BLaER1 (cell line): Measurements from ENCODE around the gene MAN2B1.
"Not testable (repeated sequence)": the region's sequence is repeated elsewhere in the genome, so short reads cannot be mapped to it uniquely, and the experiment has no call there.

Source experiments
- H3K27ac ChIP-seq: shearing (Covaris generic); formaldehyde crosslinking; 2 replicates; pipeline ENCODE4 v1.8.1; 2022
- H3K27me3 ChIP-seq: shearing (Covaris generic); formaldehyde crosslinking; 2 replicates; pipeline ENCODE4 v1.8.1; 2022
- H3K36me3 ChIP-seq: shearing (Covaris generic); formaldehyde crosslinking; 2 replicates; pipeline ENCODE4 v1.8.1; 2022
- H3K4me1 ChIP-seq: shearing (Covaris generic); formaldehyde crosslinking; 2 replicates; pipeline ENCODE4 v1.8.1; 2022
- H3K4me2 ChIP-seq: shearing (Covaris generic); formaldehyde crosslinking; 2 replicates; pipeline ENCODE4 v1.8.1; 2022
- H3K4me3 ChIP-seq: shearing (Covaris generic); formaldehyde crosslinking; 2 replicates; pipeline ENCODE4 v1.8.1; 2022
- H3K9ac ChIP-seq: shearing (Covaris generic); formaldehyde crosslinking; 2 replicates; pipeline ENCODE4 v1.8.1; 2022
- H3K9me3 ChIP-seq: shearing (Covaris generic); formaldehyde crosslinking; 2 replicates; pipeline ENCODE4 v1.8.1; 2022
- H4K20me1 ChIP-seq: shearing (Covaris generic); formaldehyde crosslinking; 2 replicates; pipeline ENCODE4 v1.8.1; 2022
- Cebpa-rat ChIP-seq: shearing (Covaris generic); IDR thresholded peaks from 2 replicates; pipeline ENCODE4 v1.8.1; 2022

MAN2B1 gene

GRCh38 chr19:12689581-12690216 is 23.2 kb upstream of the MAN2B1 start:
- no peaks in the 10 kb centered on the region for H3K9me3 ChIP-seq
- H3K9ac ChIP-seq: peak overlapping the region; percentile 82

GRCh38 chr19:12689012-12689411 is 22.5 kb upstream of the MAN2B1 start:
- H3K9ac ChIP-seq: peak overlapping the region; percentile 82
- no peaks in the 10 kb centered on the region for H3K9me3 ChIP-seq
- no peaks in the 10 kb centered on the region for H4K20me1 ChIP-seq
- peaks cover 66% of the 10 kb centered on the region for H3K4me1 ChIP-seq
- H3K4me2 ChIP-seq: peak overlapping the region; percentile 98
- no peaks in the 10 kb centered on the region for H3K27me3 ChIP-seq
- H3K4me3 ChIP-seq: peak overlapping the region; percentile 74
- H3K36me3 ChIP-seq: peaks cover 14% of the 10 kb centered on the region
- TF ChIP-seq Cebpa-rat: no peak
- H3K27ac ChIP-seq: peak overlapping the region; percentile 88

More at GRCh38 chr19:12689581-12690216, 23.2 kb upstream of the MAN2B1 start:
- Histone ChIP-seq H3K4me2 (peak overlapping the region; percentile 98), H3K27ac (peak overlapping the region; percentile 88), H3K36me3 (peaks cover 14% of the 10 kb centered on the region), H4K20me1 (no peaks in the 10 kb centered on the region), H3K4me3 (peak overlapping the region; percentile 74), H3K4me1 (peaks cover 66% of the 10 kb centered on the region), H3K27me3 (no peaks in the 10 kb centered on the region)
- TF ChIP-seq Cebpa-rat: no peak

- Histone ChIP-seq H4K20me1 (no peaks in the 10 kb centered on the region), H3K27me3 (no peaks in the 10 kb centered on the region), H3K9ac (peak within 1 kb of the TSS; percentile 82), H3K4me3 (peak within 1 kb of the TSS; percentile 74), H3K4me2 (peak within 1 kb of the TSS; percentile 98), H3K9me3 (no peaks in the 10 kb centered on the region), H3K4me1 (peaks cover 70% of the 10 kb centered on the region), H3K36me3 (peaks cover 9% of the 10 kb centered on the region), H3K27ac (peak within 1 kb of the TSS; percentile 88)
- TF ChIP-seq Cebpa-rat: no peak
Observed at GRCh38 chr19:12687496-12688196, 21.1 kb upstream of the MAN2B1 start, which contains the start of gene GNG14. TSS of gene GNG14 (plus strand) at chr19:12687998. CDS start at chr19:12688049, 51 bp downstream.

GRCh38 chr19:12685831-12686230 is 19.3 kb upstream of the MAN2B1 start:
- Histone ChIP-seq H4K20me1 (peaks cover 4% of the 10 kb centered on the region), H3K4me3 (no peak overlapping the region), H3K9me3 (no peaks in the 10 kb centered on the region), H3K4me1 (peaks cover 68% of the 10 kb centered on the region), H3K27ac (peak overlapping the region; percentile 88), H3K4me2 (peak overlapping the region; percentile 98), H3K27me3 (no peaks in the 10 kb centered on the region), H3K9ac (peak overlapping the region; percentile 24; the same call in 1 of the 2 replicates), H3K36me3 (no peaks in the 10 kb centered on the region)
- no peak for TF ChIP-seq Cebpa-rat

- Histone ChIP-seq H3K4me3 (peak within 1 kb of the TSS; percentile 78), H4K20me1 (peaks cover 35% of the 10 kb centered on the region), H3K9ac (peak within 1 kb of the TSS; percentile 98), H3K27me3 (no peaks in the 10 kb centered on the region), H3K27ac (peak within 1 kb of the TSS; percentile 99), H3K36me3 (peaks cover 39% of the 10 kb centered on the region), H3K4me1 (peaks cover 43% of the 10 kb centered on the region), H3K4me2 (peak within 1 kb of the TSS; percentile 79), H3K9me3 (no peaks in the 10 kb centered on the region)
- peak; percentile 96 for TF ChIP-seq Cebpa-rat
Observed at GRCh38 chr19:12681074-12681987, 14.8 kb upstream of the MAN2B1 start, which contains the start of gene DHPS. TSS of gene DHPS (minus strand) at chr19:12681880. CDS start at chr19:12681766, 114 bp downstream.

DNA sequence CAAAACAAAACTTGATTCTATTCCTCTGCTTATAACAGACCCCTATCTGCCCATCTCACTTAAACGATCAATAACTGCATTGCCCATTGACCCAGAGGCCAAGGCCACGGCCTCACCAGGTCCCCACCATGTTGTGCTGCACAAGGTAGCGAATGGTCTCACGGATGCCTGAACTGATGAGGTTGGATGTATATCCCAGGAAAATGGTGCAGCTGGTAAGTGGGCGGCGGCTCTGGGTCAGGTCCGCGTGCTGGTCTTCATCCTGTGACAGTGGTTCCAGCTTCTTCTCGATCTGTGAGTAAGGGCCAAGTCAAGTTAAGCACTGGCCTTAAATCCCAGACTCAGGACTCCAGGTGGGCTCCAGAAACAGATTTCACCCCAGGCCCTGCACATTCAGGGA is 13.5 kb upstream of the MAN2B1 start:
- Histone ChIP-seq H3K4me1 (peaks cover 34% of the 10 kb centered on the region), H3K27ac (no peak overlapping the region), H3K4me3 (peak overlapping the region; percentile 78), H4K20me1 (peaks cover 48% of the 10 kb centered on the region), H3K9me3 (no peaks in the 10 kb centered on the region), H3K27me3 (no peaks in the 10 kb centered on the region), H3K36me3 (peaks cover 52% of the 10 kb centered on the region), H3K4me2 (peak overlapping the region; percentile 79), H3K9ac (peak overlapping the region; percentile 46; the same call in 1 of the 2 replicates)
- TF ChIP-seq Cebpa-rat: no peak

DNA sequence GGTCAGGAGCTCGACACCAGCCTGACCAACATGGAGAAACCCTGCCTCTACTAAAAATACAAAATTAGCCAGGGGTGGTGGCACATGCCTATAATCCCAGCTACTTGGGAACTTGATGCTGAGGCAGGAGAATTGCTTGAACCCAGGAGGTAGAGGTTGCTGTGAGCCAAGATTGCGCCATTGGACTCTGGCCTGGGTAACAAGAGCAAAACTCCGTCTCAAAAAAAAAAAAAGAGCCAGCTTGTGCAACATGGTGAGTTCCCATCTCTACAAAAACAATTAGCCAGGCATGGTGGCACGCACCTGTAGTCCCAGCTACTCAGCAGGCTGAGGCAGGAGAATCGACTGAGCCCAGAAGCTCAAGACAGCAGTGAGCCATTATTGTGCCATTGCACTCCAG is 11.5 kb upstream of the MAN2B1 start:
- Histone ChIP-seq H4K20me1 (peaks cover 65% of the 10 kb centered on the region), H3K4me1 (peaks cover 28% of the 10 kb centered on the region), H3K36me3 (peaks cover 72% of the 10 kb centered on the region)
- H3K9ac ChIP-seq, H3K27ac ChIP-seq, H3K9me3 ChIP-seq, H3K4me3 ChIP-seq, H3K27me3 ChIP-seq, H3K4me2 ChIP-seq: not testable (repeated sequence)

DNA sequence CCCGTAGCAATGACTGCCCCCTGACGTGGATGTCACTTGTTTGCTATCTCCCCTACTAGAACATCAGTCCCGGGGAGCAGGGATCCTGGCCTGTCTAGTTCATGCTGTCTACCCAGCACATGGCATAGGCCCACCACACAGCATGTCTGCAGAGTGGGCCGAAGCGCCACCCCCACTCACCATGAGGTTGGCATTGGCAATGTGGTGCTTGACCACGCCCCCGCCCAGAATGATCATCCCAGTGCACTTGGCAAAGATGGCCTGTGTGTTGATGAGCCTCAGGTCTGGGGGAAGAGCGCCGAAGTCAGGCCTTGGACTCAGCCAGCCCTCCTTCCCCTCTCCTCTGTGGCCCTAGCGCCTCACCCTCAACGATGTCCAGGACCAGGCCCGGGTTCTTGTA is 10.4 kb upstream of the MAN2B1 start:
- Histone ChIP-seq H3K4me2 (no peak overlapping the region), H3K36me3 (peaks cover 81% of the 10 kb centered on the region), H4K20me1 (peaks cover 74% of the 10 kb centered on the region), H3K9ac (no peak overlapping the region), H3K4me1 (peaks cover 20% of the 10 kb centered on the region), H3K27me3 (no peaks in the 10 kb centered on the region), H3K4me3 (no peak overlapping the region), H3K27ac (no peak overlapping the region), H3K9me3 (no peaks in the 10 kb centered on the region)
- TF ChIP-seq Cebpa-rat: no peak

GRCh38 chr19:12676384-12676792 is 9.8 kb upstream of the MAN2B1 start:
- no peak overlapping the region for H3K4me3 ChIP-seq
- no peaks in the 10 kb centered on the region for H3K27me3 ChIP-seq
- H3K36me3 ChIP-seq: peaks cover 85% of the 10 kb centered on the region
- 0 out of 2 replicates have a peak overlapping the region, but pooled peaks have one; percentile 24 for H3K9ac ChIP-seq
- H3K9me3 ChIP-seq: no peaks in the 10 kb centered on the region
- no peak overlapping the region for H3K4me2 ChIP-seq
- H3K27ac ChIP-seq: no peak overlapping the region
- peaks cover 20% of the 10 kb centered on the region for H3K4me1 ChIP-seq
- TF ChIP-seq Cebpa-rat: no peak
- H4K20me1 ChIP-seq: peaks cover 74% of the 10 kb centered on the region
